ENCODE data around the gene SV2A.

SV2A gene

DNA sequence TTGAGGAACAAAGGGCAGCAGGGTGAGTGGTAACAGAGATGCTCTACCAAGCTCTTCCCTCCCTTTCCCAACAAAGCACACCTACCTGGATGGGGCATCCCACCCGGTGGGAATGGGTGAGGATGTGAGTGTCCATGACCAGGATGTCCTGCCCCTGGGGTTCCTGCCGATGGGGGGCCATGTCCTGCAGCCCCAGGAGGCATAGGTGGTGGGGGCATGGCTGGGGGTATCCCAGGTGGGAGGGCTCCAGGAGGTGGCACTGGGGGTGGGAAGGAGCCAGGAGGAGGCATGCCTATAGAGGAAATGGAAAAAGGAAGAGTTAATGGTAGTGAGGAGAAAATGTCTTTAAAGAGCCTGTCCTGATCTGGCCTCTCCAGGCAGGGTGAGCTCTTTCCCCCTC, 8.1 kb upstream of the SV2A start:
- ATAC-seq, result no peak
- no peak for TF ChIP-seq ZC3H10 (CRISPR knock-in tag; IDR thresholded peaks at IDR 0.05)
- TF ChIP-seq, protein P1, sequence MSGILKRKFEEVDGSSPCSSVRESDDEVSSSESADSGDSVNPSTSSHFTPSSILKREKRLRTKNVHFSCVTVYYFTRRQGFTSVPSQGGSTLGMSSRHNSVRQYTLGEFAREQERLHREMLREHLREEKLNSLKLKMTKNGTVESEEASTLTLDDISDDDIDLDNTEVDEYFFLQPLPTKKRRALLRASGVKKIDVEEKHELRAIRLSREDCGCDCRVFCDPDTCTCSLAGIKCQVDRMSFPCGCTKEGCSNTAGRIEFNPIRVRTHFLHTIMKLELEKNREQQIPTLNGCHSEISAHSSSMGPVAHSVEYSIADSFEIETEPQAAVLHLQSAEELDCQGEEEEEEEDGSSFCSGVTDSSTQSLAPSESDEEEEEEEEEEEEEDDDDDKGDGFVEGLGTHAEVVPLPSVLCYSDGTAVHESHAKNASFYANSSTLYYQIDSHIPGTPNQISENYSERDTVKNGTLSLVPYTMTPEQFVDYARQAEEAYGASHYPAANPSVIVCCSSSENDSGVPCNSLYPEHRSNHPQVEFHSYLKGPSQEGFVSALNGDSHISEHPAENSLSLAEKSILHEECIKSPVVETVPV (CRISPR knock-in tag; IDR thresholded peaks at IDR 0.05), result no peak
- TF ChIP-seq ZNF70 (CRISPR knock-in tag; IDR thresholded peaks at IDR 0.05), result no peak
- no peak for TF ChIP-seq CSDC2 (CRISPR knock-in tag; IDR thresholded peaks at IDR 0.05)
- no peak for TF ChIP-seq TCF4 (CRISPR knock-in tag; IDR thresholded peaks at IDR 0.05; ENCODE audit: borderline replicate concordance)
- TF ChIP-seq, protein P2, sequence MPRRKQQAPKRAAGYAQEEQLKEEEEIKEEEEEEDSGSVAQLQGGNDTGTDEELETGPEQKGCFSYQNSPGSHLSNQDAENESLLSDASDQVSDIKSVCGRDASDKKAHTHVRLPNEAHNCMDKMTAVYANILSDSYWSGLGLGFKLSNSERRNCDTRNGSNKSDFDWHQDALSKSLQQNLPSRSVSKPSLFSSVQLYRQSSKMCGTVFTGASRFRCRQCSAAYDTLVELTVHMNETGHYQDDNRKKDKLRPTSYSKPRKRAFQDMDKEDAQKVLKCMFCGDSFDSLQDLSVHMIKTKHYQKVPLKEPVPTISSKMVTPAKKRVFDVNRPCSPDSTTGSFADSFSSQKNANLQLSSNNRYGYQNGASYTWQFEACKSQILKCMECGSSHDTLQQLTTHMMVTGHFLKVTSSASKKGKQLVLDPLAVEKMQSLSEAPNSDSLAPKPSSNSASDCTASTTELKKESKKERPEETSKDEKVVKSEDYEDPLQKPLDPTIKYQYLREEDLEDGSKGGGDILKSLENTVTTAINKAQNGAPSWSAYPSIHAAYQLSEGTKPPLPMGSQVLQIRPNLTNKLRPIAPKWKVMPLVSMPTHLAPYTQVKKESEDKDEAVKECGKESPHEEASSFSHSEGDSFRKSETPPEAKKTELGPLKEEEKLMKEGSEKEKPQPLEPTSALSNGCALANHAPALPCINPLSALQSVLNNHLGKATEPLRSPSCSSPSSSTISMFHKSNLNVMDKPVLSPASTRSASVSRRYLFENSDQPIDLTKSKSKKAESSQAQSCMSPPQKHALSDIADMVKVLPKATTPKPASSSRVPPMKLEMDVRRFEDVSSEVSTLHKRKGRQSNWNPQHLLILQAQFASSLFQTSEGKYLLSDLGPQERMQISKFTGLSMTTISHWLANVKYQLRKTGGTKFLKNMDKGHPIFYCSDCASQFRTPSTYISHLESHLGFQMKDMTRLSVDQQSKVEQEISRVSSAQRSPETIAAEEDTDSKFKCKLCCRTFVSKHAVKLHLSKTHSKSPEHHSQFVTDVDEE (CRISPR knock-in tag; IDR thresholded peaks at IDR 0.05), result no peak
- TF ChIP-seq PPARA (CRISPR knock-in tag; IDR thresholded peaks at IDR 0.05; ENCODE audit: borderline replicate concordance), result no peak
- TF ChIP-seq, protein P3, sequence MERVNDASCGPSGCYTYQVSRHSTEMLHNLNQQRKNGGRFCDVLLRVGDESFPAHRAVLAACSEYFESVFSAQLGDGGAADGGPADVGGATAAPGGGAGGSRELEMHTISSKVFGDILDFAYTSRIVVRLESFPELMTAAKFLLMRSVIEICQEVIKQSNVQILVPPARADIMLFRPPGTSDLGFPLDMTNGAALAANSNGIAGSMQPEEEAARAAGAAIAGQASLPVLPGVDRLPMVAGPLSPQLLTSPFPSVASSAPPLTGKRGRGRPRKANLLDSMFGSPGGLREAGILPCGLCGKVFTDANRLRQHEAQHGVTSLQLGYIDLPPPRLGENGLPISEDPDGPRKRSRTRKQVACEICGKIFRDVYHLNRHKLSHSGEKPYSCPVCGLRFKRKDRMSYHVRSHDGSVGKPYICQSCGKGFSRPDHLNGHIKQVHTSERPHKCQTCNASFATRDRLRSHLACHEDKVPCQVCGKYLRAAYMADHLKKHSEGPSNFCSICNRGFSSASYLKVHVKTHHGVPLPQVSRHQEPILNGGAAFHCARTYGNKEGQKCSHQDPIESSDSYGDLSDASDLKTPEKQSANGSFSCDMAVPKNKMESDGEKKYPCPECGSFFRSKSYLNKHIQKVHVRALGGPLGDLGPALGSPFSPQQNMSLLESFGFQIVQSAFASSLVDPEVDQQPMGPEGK (CRISPR knock-in tag; IDR thresholded peaks at IDR 0.05; ENCODE audit: borderline replicate concordance), result no peak
- TF ChIP-seq OSR1 (CRISPR knock-in tag; IDR thresholded peaks at IDR 0.05), result no peak
- no peak for TF ChIP-seq ISL1 (CRISPR knock-in tag; IDR thresholded peaks at IDR 0.05)
- TF ChIP-seq SNAI2 (CRISPR knock-in tag; IDR thresholded peaks at IDR 0.05), result no peak
- no peak for TF ChIP-seq BACH2 (CRISPR knock-in tag; IDR thresholded peaks at IDR 0.05; ENCODE audit: borderline replicate concordance)
- TF ChIP-seq ZNF8 (CRISPR knock-in tag; IDR thresholded peaks at IDR 0.05), result no peak
- TF ChIP-seq, protein P4, sequence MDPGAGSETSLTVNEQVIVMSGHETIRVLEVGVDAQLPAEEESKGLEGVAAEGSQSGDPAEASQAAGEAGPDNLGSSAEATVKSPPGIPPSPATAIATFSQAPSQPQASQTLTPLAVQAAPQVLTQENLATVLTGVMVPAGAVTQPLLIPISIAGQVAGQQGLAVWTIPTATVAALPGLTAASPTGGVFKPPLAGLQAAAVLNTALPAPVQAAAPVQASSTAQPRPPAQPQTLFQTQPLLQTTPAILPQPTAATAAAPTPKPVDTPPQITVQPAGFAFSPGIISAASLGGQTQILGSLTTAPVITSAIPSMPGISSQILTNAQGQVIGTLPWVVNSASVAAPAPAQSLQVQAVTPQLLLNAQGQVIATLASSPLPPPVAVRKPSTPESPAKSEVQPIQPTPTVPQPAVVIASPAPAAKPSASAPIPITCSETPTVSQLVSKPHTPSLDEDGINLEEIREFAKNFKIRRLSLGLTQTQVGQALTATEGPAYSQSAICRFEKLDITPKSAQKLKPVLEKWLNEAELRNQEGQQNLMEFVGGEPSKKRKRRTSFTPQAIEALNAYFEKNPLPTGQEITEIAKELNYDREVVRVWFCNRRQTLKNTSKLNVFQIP (CRISPR knock-in tag; IDR thresholded peaks at IDR 0.05; ENCODE audit: borderline replicate concordance, low read depth), result no peak
- no peak for TF ChIP-seq ESRRG (CRISPR knock-in tag; IDR thresholded peaks at IDR 0.05)
- no peak for TF ChIP-seq ZNF565 (CRISPR knock-in tag; conservative IDR thresholded peaks at IDR 0.05; ENCODE audit: low read depth)
- TF ChIP-seq ZFP30 (CRISPR knock-in tag; IDR thresholded peaks at IDR 0.05), result no peak

GRCh38 chr1:149925345-149925744, 7.7 kb upstream of the SV2A start:
- ATAC-seq, result no peak
- TF ChIP-seq ESRRG (CRISPR knock-in tag; IDR thresholded peaks at IDR 0.05), result no peak

GRCh38 chr1:149923626-149924025, 6.0 kb upstream of the SV2A start:
- no peak for ATAC-seq
- TF ChIP-seq PPARA (CRISPR knock-in tag; IDR thresholded peaks at IDR 0.05; ENCODE audit: borderline replicate concordance), result no peak
- no peak for TF ChIP-seq TOX (CRISPR knock-in tag; IDR thresholded peaks at IDR 0.05; ENCODE audit: borderline replicate concordance)

GRCh38 chr1:149916898-149917252, 769 bp downstream of the SV2A start:
- ATAC-seq, result no peak; the same call in 2 of the 3 replicates
- no peak for TF ChIP-seq OSR1 (CRISPR knock-in tag; IDR thresholded peaks at IDR 0.05)
- TF ChIP-seq ZC3H10 (CRISPR knock-in tag; IDR thresholded peaks at IDR 0.05), result no peak
- no peak for TF ChIP-seq PPARA (CRISPR knock-in tag; IDR thresholded peaks at IDR 0.05; ENCODE audit: borderline replicate concordance)
- TF ChIP-seq ZFP30 (CRISPR knock-in tag; IDR thresholded peaks at IDR 0.05), result no peak
- TF ChIP-seq, protein P3 (CRISPR knock-in tag; IDR thresholded peaks at IDR 0.05; ENCODE audit: borderline replicate concordance), result no peak
- TF ChIP-seq CSDC2 (CRISPR knock-in tag; IDR thresholded peaks at IDR 0.05), result no peak
- TF ChIP-seq ZFP3 (CRISPR knock-in tag; IDR thresholded peaks at IDR 0.05), result no peak
